Ureter (tissue), 1 donor: ENCODE measurements around the gene FAM193B. TPM values are rescaled to one million over a fixed set of nuclear protein-coding genes. Genes with fewer than 3 reads are reported as not detected.

Experiments used
- DNase-seq: peaks from one replicate; pipeline ENCODE4 v3.0.0-alpha.2; 2020; ENCODE audit warnings: low spot score
- total RNA-seq: library from RNA; stranded (reverse); gene quantifications from one replicate; pipeline ENCODE4 v1.2.4, GENCODE V29; 2023
- donor health status: DM: yes; HTN: yes; CAD: no.

Gene FAM193B
- total RNA-seq, 1 donor from 2014 or later, result 76.0 TPM

- no peak for DNase-seq
Measured at GRCh38 chr5:177515580-177515979, 38.8 kb downstream of the FAM193B start.

DNA sequence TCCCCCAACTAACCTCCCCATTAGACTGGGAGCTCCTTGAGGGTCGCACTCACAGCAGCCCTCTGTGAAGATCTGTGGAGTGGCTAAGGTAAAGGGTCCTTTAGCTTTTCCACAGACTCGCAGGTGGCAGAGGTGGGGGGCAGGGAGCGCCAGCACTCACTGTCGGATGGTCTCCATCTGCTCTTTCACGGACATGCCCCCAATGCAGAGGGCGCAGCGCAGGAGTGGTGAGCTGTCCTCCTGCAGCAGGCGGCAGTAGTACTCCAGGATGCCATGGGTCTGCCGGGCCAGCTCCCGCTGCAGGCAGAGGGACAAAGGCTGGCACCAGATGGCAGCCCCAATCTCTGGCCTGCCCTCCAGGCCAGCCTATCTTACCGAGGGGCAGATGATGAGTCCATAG lies 39.8 kb downstream of the FAM193B start:
- no peak for DNase-seq

GRCh38 chr5:177513500-177513899 lies 40.9 kb downstream of the FAM193B start:
- DNase-seq, result no peak

DNA sequence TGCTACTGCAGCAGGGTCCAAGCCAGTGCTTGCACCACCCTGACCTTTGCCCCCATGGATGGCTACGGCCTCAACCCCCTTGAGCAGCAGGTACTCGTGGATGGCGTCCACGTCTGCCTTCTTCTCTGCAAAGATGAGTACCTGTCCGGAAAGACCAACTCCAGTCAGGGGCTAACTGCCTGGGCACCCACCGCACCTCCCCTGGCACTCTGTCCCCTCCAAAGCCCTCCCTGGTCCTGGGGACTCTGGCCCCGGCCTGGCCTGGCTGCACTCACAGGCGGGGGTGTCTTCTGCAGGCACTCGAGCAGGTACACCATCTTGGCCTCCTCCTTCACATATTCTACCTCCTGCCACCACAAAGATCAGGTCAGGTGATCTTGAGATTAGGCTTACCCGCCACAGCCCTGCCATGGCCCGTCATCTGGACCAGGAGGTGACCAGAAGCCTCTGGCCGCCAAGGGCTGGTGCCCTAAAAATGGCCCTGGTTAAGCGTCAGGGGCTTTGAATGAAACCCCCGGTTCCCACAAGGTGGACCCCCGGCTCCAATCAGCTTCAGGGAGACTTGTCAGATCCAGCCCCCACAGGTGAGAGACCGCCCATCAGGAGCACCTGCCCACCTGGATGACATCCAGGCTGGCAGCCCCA lies 41.5 kb downstream of the FAM193B start:
- DNase-seq, result no peak

DNA sequence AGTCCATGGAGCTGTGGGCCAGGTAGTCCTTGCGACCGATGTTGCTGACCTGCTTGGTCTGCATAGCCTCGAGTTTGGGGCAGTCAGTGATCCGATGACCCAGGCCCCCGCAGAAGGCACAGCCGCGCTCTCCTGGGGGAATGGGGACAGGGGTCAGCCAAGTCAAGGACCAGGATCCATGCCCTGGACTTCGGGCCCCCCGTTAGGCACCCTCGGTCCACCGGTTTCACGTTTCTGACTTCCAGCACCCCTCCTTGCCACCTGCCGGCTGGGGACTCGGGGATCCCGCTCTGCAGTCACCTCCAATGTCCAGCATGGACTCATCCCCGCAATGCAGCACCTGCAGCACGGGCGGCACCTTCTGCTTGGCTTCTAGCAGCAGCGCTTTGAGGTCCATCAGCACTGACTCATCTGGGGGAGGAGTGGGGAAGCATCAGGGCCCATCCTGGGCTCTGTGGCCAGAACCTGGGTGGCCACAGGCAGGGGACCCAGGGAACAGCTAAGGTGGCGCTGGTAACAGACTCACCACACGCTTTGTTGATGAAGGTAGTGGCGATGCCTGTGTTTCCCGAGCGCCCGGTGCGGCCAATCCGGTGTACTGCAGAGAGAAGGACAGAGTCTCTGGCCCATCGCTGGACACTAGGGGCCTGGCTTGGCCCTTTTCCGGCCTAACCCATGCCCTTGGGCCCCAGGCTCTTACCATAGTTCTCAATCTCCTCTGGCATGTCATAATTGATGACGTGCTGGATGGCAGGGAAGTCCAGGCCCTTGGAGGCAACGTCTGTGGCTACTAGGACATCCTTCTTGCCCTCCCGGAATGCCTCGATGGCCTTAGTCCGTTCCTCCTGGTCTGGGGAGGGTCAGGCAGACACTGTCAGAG lies 42.3 kb downstream of the FAM193B start:
- DNase-seq, result no peak

GRCh38 chr5:177511181-177511580 lies 43.2 kb downstream of the FAM193B start:
- no peak for DNase-seq

DNA sequence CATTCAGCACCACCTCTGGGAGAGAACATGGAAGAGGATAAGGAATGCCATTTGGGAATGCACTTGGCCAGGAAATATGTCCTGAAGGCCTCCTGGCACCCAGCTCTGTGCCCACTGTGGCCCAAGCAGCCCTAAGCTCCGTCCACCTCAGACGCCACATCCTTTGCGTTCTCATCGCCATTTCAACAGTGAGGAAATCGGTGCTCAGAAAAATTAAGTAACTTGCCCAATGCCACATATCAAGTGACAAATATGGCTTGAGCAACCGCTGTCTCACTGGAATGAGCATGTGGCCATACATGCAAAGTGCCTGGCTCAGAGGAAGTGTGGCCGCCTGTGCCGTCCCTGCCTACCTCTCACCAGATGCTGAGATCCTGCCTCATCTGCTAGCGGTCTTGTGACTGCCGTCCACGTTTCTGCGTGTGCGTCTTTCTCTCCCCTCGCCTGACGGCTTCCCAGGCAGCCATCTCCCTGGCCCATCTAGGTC lies 43.8 kb downstream of the FAM193B start:
- no peak for DNase-seq

- DNase-seq, result no peak
Measured at GRCh38 chr5:177509991-177510566, 44.3 kb downstream of the FAM193B start.

GRCh38 chr5:177509381-177509951 lies 44.9 kb downstream of the FAM193B start, which contains the start of gene DOK3:
Gene DOK3 (minus strand): TSS chr5:177509826. CDS start chr5:177509540, 286 bp downstream.
- DNase-seq, result no peak

DNA sequence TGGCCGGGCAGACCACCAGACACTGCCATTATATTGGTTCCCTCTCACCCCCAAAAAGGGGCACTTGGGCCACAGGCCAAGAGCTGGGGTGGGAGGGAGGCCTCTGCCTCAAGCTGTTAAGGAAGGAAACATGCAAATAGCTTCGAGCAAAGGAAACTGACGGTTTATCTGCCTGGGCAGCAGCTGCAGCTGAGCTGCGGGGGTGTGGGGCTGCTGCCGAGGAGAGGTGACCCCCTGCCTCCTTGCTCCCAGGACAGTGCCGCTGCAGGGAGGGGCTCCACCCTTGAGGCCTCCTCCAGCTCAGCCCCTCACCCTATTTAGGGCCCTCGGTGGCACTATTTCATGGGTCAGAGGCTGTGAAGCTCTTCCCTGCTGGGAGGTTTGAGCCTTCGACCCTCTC lies 45.5 kb downstream of the FAM193B start:
- DNase-seq, result no peak

- DNase-seq, result no peak
Measured at GRCh38 chr5:177508221-177508611, 46.1 kb downstream of the FAM193B start.

DNA sequence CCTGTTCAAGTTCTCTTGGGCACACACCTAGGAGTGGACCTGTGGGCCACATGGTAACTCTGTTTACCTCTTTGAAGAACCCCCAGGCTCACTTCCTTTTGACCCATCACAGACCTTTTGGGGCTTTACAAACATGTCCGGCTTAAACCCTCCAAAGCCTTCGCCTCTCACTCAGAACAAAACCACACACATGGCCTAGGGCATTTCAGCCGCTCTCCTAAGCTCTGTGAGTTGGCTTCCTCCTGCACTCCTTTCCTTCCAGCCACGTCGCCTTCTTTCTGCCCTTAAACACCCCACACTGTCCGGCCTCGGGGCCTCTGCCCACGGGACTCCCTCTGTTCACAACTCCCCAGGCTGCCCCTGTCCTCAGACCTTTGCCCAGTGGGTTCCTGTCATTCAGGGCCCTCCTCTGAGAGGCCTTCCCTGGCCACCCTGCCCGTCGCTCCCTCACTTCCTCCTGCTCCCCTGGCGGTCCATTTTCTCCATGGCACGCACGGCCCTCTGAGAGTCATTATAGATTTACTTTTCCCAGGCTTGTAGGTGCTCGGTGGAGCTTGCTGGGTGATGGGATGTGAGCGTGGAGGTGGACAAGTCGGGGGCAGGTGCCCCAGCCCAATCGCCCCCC lies 46.7 kb downstream of the FAM193B start:
- no peak for DNase-seq

- DNase-seq, result no peak
Measured at GRCh38 chr5:177507165-177507564, 47.2 kb downstream of the FAM193B start.

GRCh38 chr5:177505075-177505474 lies 49.3 kb downstream of the FAM193B start:
- no peak for DNase-seq

- no peak for DNase-seq
Measured at GRCh38 chr5:177504086-177505056, 50.0 kb downstream of the FAM193B start.

DNA sequence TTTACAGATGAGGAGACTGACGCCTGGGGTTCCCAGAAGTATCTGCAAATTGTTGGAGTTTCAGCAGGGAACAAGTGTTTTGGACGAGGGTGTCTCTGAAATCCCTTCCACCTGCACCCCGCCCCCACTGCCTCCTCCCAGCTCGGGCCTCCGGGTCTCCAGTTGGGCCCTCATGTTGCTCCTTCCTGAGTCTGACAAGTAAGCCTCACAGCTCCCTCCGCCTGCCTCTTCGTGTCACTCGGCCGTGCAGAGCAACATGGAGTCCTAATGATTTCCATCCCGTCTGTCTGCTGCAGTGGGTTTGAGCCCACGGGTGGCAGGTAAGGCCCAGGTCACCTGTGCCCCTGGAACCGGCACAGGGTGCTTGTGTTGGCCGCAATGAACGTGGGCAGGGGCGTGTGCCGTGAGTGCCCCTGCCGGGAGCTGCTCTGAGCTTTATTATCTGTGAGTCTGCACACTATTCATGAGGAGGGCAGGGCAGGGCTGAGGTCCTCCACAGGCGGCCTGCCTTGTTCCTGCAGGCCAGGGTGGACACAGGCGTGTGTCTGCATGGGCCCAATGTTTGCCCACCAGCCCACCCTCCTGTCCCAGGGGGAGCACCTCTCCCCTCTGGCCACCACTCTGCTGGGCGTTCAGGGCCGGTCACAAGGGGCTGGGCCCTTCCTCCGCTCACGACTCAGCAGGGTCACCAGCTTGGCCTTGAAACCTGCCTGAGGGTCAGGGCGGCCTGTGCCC lies 50.8 kb downstream of the FAM193B start:
- no peak for DNase-seq

DNA sequence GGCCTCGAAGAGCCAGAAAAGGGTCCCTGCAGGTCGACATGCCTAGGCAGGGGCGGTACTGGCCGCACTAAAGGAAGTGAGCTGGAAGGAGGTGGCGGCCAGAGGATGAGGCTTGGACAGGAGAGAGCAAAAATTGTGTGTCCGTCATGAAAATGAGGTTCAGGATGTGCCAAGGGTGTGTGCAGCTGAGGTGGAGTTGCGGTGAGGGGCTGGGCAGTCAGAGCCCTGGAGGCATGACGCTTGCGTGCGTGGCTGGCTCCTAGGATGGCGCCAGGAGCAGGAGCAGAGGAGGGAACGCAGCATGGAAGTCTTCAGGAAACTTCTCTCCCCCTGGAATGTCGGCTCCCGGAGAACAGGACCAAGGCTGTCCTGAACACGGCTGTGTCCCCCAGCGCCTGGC lies 51.5 kb downstream of the FAM193B start:
- DNase-seq, result no peak

DNA sequence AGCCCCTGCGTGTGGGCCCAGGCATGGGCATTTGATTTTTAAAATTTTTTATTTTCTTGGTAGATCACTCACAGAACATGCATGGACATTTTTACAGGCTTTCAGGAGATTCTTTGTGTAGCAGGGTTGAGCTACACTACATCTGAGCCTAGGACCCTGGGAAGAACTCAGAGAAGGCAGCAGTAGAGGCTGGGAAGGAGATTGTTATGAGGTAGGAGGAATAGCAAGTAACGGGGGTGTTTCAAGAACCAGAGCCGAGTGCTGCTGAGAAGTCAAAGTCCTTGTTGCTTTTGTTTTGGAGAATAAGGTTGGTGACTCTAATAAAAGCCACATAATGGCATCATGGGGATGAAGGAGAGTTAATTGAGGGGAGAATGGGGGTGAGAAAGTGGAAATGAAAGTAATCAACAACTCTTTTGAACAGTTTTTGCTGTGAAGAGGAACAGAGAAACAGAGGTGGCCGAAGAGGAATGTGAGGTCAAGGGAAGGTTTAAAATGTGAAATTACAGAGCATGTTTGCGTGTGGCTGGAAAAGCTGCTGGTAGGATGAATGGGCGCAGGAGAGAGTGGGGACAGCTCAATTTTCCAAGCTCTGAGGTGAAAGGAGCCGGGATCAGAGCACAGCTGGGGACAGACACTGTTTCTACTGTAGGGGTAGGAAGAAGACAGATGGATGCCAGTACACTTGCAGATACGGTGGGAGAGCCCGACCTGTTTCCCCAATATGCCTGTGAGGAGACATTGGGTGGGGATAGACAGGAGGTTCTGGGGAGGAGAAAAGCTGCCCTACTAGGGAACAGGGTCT lies 52.3 kb downstream of the FAM193B start:
- DNase-seq, result no peak
